SK-N-SH treated with all-trans-retinoic acid at 6 μM for 48 hours (cell line): ENCODE measurements around the gene GALNT17.

Experiments used
- ATAC-seq: fragments of 200-7000 bp; cut with Tn5 transposase; 3 replicates; pipeline ENCODE4 v1.9.1; 2020; ENCODE audit warnings: mild to moderate bottlenecking, moderate library complexity
- ARNTL ChIP-seq: fragments of 450-650 bp; formaldehyde crosslinking; IDR thresholded peaks from 2 replicates; pipeline ENCODE4 v1.5.0; 2020; ENCODE audit warnings: low read depth, mild to moderate bottlenecking, moderate library complexity, borderline replicate concordance
- BACH2 ChIP-seq: fragments of 250-450 bp; sonication (Bioruptor Pico); IDR thresholded peaks from 2 replicates; pipeline ENCODE4 v1.9.0; 2021; ENCODE audit warnings: mild to moderate bottlenecking, borderline replicate concordance
- CSDC2 ChIP-seq: fragments of 250-450 bp; sonication (Bioruptor Pico); IDR thresholded peaks from 2 replicates; pipeline ENCODE4 v1.5.0; 2020; ENCODE audit warnings: mild to moderate bottlenecking, moderate library complexity
- GLIS3 ChIP-seq: fragments of 250-450 bp; sonication (Bioruptor Pico); IDR thresholded peaks from 2 replicates; pipeline ENCODE4 v1.5.0; 2020; ENCODE audit warnings: mild to moderate bottlenecking, moderate library complexity
- ISL1 ChIP-seq: fragments of 250-450 bp; sonication (Bioruptor Pico); IDR thresholded peaks from 2 replicates; pipeline ENCODE4 v2.1.2; 2022; ENCODE audit warnings: mild to moderate bottlenecking, moderate library complexity
- POU6F1 ChIP-seq: fragments of 250-450 bp; sonication (Bioruptor Pico); IDR thresholded peaks from 2 replicates; pipeline ENCODE4 v1.8.0; 2021; ENCODE audit warnings: low read depth, mild to moderate bottlenecking, moderate library complexity, borderline replicate concordance
- PPARA ChIP-seq: fragments of 250-450 bp; sonication (Bioruptor Pico); IDR thresholded peaks from 2 replicates; pipeline ENCODE4 v1.5.0; 2020; ENCODE audit warnings: mild to moderate bottlenecking, borderline replicate concordance
- RARB ChIP-seq: fragments of 250-450 bp; sonication (Bioruptor Pico); IDR thresholded peaks from 2 replicates; pipeline ENCODE4 v1.8.0; 2021; ENCODE audit warnings: mild to moderate bottlenecking, moderate library complexity
- SNAI2 ChIP-seq: fragments of 250-450 bp; sonication (Bioruptor Pico); IDR thresholded peaks from 2 replicates; pipeline ENCODE4 v1.5.0; 2020; ENCODE audit warnings: mild to moderate bottlenecking, moderate library complexity
- TCF4 ChIP-seq: fragments of 250-450 bp; sonication (Bioruptor Pico); IDR thresholded peaks from 2 replicates; pipeline ENCODE4 v1.8.0; 2021; ENCODE audit warnings: mild to moderate bottlenecking, moderate library complexity, borderline replicate concordance
- TOX ChIP-seq: fragments of 250-450 bp; sonication (Bioruptor Pico); IDR thresholded peaks from 2 replicates; pipeline ENCODE4 v1.8.0; 2021; ENCODE audit warnings: mild to moderate bottlenecking, moderate library complexity, borderline replicate concordance
- ZFP3 ChIP-seq: fragments of 250-450 bp; sonication (Bioruptor Pico); IDR thresholded peaks from 2 replicates; pipeline ENCODE4 v1.5.0; 2020; ENCODE audit warnings: mild to moderate bottlenecking, moderate library complexity
- ZFP30 ChIP-seq: fragments of 450-650 bp; formaldehyde crosslinking; IDR thresholded peaks from 2 replicates; pipeline ENCODE4 v1.5.0; 2022; ENCODE audit warnings: mild to moderate bottlenecking, moderate library complexity
- ZNF565 ChIP-seq: fragments of 450-650 bp; formaldehyde crosslinking; conservative IDR thresholded peaks from 2 replicates; pipeline ENCODE4 v1.5.0; 2020; ENCODE audit warnings: low read depth, mild to moderate bottlenecking, moderate library complexity
- ZNF70 ChIP-seq: fragments of 450-650 bp; formaldehyde crosslinking; IDR thresholded peaks from 2 replicates; pipeline ENCODE4 v1.5.0; 2020; ENCODE audit warnings: mild to moderate bottlenecking, moderate library complexity
- ZNF8 ChIP-seq: fragments of 450-650 bp; formaldehyde crosslinking; IDR thresholded peaks from 2 replicates; pipeline ENCODE4 v1.5.0; 2020; ENCODE audit warnings: mild to moderate bottlenecking, moderate library complexity
- TF ChIP-seq, protein P1 (sequence below): fragments of 250-450 bp; sonication (Bioruptor Pico); IDR thresholded peaks from 2 replicates; pipeline ENCODE4 v1.5.1; 2021; ENCODE audit warnings: mild to moderate bottlenecking, moderate library complexity
- TF ChIP-seq, protein P2 (sequence below): fragments of 250-450 bp; sonication (Bioruptor Pico); IDR thresholded peaks from 2 replicates; pipeline ENCODE4 v1.5.0; 2020; ENCODE audit warnings: mild to moderate bottlenecking, moderate library complexity
- TF ChIP-seq, protein P3 (sequence below): fragments of 250-450 bp; sonication (Bioruptor Pico); IDR thresholded peaks from 2 replicates; pipeline ENCODE4 v1.8.0; 2020; ENCODE audit warnings: mild to moderate bottlenecking, moderate library complexity, borderline replicate concordance

The GALNT17 gene

GRCh38 chr7:71329030-71329660, 197.2 kb downstream of the GALNT17 start (continued):
- TF ChIP-seq, protein P1, sequence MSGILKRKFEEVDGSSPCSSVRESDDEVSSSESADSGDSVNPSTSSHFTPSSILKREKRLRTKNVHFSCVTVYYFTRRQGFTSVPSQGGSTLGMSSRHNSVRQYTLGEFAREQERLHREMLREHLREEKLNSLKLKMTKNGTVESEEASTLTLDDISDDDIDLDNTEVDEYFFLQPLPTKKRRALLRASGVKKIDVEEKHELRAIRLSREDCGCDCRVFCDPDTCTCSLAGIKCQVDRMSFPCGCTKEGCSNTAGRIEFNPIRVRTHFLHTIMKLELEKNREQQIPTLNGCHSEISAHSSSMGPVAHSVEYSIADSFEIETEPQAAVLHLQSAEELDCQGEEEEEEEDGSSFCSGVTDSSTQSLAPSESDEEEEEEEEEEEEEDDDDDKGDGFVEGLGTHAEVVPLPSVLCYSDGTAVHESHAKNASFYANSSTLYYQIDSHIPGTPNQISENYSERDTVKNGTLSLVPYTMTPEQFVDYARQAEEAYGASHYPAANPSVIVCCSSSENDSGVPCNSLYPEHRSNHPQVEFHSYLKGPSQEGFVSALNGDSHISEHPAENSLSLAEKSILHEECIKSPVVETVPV = no peak
- TF ChIP-seq, protein P2, sequence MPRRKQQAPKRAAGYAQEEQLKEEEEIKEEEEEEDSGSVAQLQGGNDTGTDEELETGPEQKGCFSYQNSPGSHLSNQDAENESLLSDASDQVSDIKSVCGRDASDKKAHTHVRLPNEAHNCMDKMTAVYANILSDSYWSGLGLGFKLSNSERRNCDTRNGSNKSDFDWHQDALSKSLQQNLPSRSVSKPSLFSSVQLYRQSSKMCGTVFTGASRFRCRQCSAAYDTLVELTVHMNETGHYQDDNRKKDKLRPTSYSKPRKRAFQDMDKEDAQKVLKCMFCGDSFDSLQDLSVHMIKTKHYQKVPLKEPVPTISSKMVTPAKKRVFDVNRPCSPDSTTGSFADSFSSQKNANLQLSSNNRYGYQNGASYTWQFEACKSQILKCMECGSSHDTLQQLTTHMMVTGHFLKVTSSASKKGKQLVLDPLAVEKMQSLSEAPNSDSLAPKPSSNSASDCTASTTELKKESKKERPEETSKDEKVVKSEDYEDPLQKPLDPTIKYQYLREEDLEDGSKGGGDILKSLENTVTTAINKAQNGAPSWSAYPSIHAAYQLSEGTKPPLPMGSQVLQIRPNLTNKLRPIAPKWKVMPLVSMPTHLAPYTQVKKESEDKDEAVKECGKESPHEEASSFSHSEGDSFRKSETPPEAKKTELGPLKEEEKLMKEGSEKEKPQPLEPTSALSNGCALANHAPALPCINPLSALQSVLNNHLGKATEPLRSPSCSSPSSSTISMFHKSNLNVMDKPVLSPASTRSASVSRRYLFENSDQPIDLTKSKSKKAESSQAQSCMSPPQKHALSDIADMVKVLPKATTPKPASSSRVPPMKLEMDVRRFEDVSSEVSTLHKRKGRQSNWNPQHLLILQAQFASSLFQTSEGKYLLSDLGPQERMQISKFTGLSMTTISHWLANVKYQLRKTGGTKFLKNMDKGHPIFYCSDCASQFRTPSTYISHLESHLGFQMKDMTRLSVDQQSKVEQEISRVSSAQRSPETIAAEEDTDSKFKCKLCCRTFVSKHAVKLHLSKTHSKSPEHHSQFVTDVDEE (CRISPR knock-in tag) = no peak

GRCh38 chr7:71332207-71332606, 200.3 kb downstream of the GALNT17 start:
- TF ChIP-seq, protein P3, sequence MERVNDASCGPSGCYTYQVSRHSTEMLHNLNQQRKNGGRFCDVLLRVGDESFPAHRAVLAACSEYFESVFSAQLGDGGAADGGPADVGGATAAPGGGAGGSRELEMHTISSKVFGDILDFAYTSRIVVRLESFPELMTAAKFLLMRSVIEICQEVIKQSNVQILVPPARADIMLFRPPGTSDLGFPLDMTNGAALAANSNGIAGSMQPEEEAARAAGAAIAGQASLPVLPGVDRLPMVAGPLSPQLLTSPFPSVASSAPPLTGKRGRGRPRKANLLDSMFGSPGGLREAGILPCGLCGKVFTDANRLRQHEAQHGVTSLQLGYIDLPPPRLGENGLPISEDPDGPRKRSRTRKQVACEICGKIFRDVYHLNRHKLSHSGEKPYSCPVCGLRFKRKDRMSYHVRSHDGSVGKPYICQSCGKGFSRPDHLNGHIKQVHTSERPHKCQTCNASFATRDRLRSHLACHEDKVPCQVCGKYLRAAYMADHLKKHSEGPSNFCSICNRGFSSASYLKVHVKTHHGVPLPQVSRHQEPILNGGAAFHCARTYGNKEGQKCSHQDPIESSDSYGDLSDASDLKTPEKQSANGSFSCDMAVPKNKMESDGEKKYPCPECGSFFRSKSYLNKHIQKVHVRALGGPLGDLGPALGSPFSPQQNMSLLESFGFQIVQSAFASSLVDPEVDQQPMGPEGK (CRISPR knock-in tag) = no peak
- TF ChIP-seq ZNF8 (CRISPR knock-in tag) (no peak), SNAI2 (no peak), ZFP30 (CRISPR knock-in tag) (no peak), ARNTL (CRISPR knock-in tag) (no peak), ISL1 (CRISPR knock-in tag) (no peak), PPARA (CRISPR knock-in tag) (no peak), BACH2 (CRISPR knock-in tag) (no peak), ZFP3 (CRISPR knock-in tag) (no peak), GLIS3 (CRISPR knock-in tag) (no peak), CSDC2 (CRISPR knock-in tag) (no peak), TOX (CRISPR knock-in tag) (no peak), ZNF70 (CRISPR knock-in tag) (no peak), TCF4 (CRISPR knock-in tag) (no peak), RARB (CRISPR knock-in tag) (no peak), ZNF565 (CRISPR knock-in tag) (no peak), POU6F1 (CRISPR knock-in tag) (no peak)
- TF ChIP-seq, protein P1 = no peak
- TF ChIP-seq, protein P2 (CRISPR knock-in tag) = no peak
- ATAC-seq = no peak
